K562 (cell line): ENCODE data around the gene POU4F1. TPM values are rescaled to one million over a fixed set of nuclear protein-coding genes. Genes with fewer than 3 reads are reported as not detected.

Source experiments
- ATAC-seq: fragments of 200-7000 bp; cut with Tn5 transposase; 3 replicates; pipeline ENCODE4 v1.9.1; 2020; ENCODE audit warnings: moderate library complexity
- BruUV-seq: library from RNA; stranded (reverse); fragments of 400-500 nt; replicated peaks from 2 replicates; lab custom pipeline; 2021; lab: Mats Ljungman, UMichigan
- CTCF ChIA-PET: fragments of 300-600 bp; formaldehyde crosslinking; extraction: SDS; loops from one replicate; lab custom pipeline; 2021; ENCODE audit warnings: low intra/inter-chr PET ratio; lab: Yijun Ruan, JAX
- POLR2A ChIA-PET: fragments of 300-600, 350-650 bp; sonication (Branson Sonifier 250); formaldehyde crosslinking; extraction: SDS; loops from one replicate; lab custom pipeline; 2021; ENCODE audit warnings: antibody characterized with exemption, inconsistent platforms; lab: Yijun Ruan, JAX
- DNase-seq, 4 experiments: peaks; one replicate each; pipeline versions ENCODE4 v3.0.0 to v3.0.0-alpha.2; 2011 to 2018; ENCODE audit warnings: low spot score in 3 of 4, mixed read lengths in 3 of 4; ENCODE audit errors: extremely low read depth in 1 of 4
- FAIRE-seq: peaks from 2 replicates; lab custom pipeline; 2011; peaks lifted over from hg19 to GRCh38; lab: Jason Lieb, UNC
- H2AFZ ChIP-seq: 2 replicates; pipeline ENCODE4 v1.6.0; 2011; ENCODE audit warnings: low read depth, low read length, control low read depth, inconsistent platforms
- H3K27ac ChIP-seq: fragments of 200-600 bp; 3 replicates; pipeline ENCODE4 v1.8.0; 2011; ENCODE audit warnings: low read depth, mild to moderate bottlenecking, control low read depth, inconsistent platforms, low read length, moderate library complexity, mixed read lengths; ENCODE audit errors: extremely low read depth
- H3K27me3 ChIP-seq, 2 experiments: fragments of 300-600 bp in 1 of 2; 2 replicates in 1 of 2; 3 replicates in 1 of 2; pipeline versions ENCODE4 v1.6.0 to v1.8.0; 2011; ENCODE audit warnings: inconsistent platforms in 2 of 2, low read length in 2 of 2, mild to moderate bottlenecking in 1 of 2, mixed read lengths in 1 of 2, moderate library complexity in 1 of 2; ENCODE audit not compliant: control insufficient read depth in 2 of 2, insufficient read depth in 2 of 2
- H3K36me3 ChIP-seq: fragments of 300-600 bp; 3 replicates; pipeline ENCODE4 v1.8.0; 2011; ENCODE audit warnings: mild to moderate bottlenecking, low read length, inconsistent platforms; ENCODE audit not compliant: control insufficient read depth, insufficient read depth
- H3K4me1 ChIP-seq, 2 experiments: fragments of 200-600 bp in 1 of 2; replicated peaks in 1 of 2; 2 replicates in 1 of 2; 3 replicates in 1 of 2; pipeline versions ENCODE4 v1.5.1 to v1.8.0; 2011; ENCODE audit warnings: inconsistent platforms in 2 of 2, low read length in 2 of 2, mild to moderate bottlenecking in 1 of 2, mixed read lengths in 1 of 2, moderate library complexity in 1 of 2; ENCODE audit not compliant: control insufficient read depth in 2 of 2, insufficient read depth in 2 of 2
- H3K4me2 ChIP-seq: 2 replicates; pipeline ENCODE4 v1.6.1; 2011; ENCODE audit warnings: low read length, control low read depth, inconsistent platforms, mixed read lengths; ENCODE audit not compliant: insufficient read depth
- H3K4me3 ChIP-seq: fragments of 200-600 bp; sonication (generic), shearing (Covaris generic); 2 replicates; pipeline ENCODE4 v1.5.1; 2016; ENCODE audit warnings: control low read depth, inconsistent platforms
- H3K79me2 ChIP-seq: fragments of 200-600 bp; 3 replicates; pipeline ENCODE4 v1.8.0; 2011; ENCODE audit warnings: low read length, inconsistent platforms; ENCODE audit not compliant: control insufficient read depth, insufficient read depth
- H3K9ac ChIP-seq, 2 experiments: 2 replicates each; pipeline versions ENCODE4 v1.6.0 to v1.6.1; 2011; ENCODE audit warnings: low read depth in 2 of 2, low read length in 2 of 2, control low read depth in 1 of 2, inconsistent platforms in 1 of 2, mild to moderate bottlenecking in 1 of 2, mixed read lengths in 1 of 2; ENCODE audit not compliant: insufficient read depth in 1 of 2
- H3K9me1 ChIP-seq: one replicate; pipeline ENCODE4 v1.6.0; 2011; ENCODE audit warnings: inconsistent platforms, mild to moderate bottlenecking, low read length, moderate library complexity; ENCODE audit not compliant: control insufficient read depth, insufficient read depth
- H3K9me3 ChIP-seq: replicated peaks from 2 replicates; pipeline ENCODE4 v1.5.1; 2011; ENCODE audit warnings: low read depth, low read length, inconsistent platforms; ENCODE audit not compliant: control insufficient read depth, insufficient read depth
- H4K20me1 ChIP-seq: replicated peaks from 2 replicates; pipeline ENCODE4 v1.6.1; 2011; ENCODE audit warnings: low read length, inconsistent platforms, mixed read lengths; ENCODE audit not compliant: control insufficient read depth, insufficient read depth
- ARHGAP35 ChIP-seq: fragments of 450-650 bp; IDR thresholded peaks from 2 replicates; pipeline ENCODE4 v1.6.1; 2018; ENCODE audit not compliant: partially characterized antibody
- CAMTA2 ChIP-seq: fragments of 250-450 bp; sonication (Bioruptor Pico); conservative IDR thresholded peaks from 2 replicates; pipeline ENCODE4 v1.5.1; 2022
- CTCF ChIP-seq, 3 experiments: IDR thresholded peaks in 2 of 3; conservative IDR thresholded peaks in 1 of 3; 2 replicates each; pipeline ENCODE4 v1.5.1; 2011 to 2012; ENCODE audit warnings: low read length in 3 of 3, mild to moderate bottlenecking in 3 of 3, control low read depth in 2 of 3, improper control_type of control experiment in 1 of 3, inconsistent platforms in 1 of 3, low read depth in 1 of 3, mixed read lengths in 1 of 3, moderate library complexity in 1 of 3; ENCODE audit not compliant: insufficient read depth in 2 of 3
- GATAD2A ChIP-seq: fragments of 450-650 bp; IDR thresholded peaks from 2 replicates; pipeline ENCODE4 v1.6.1; 2017
- GTF2F1 ChIP-seq: IDR thresholded peaks from 2 replicates; pipeline ENCODE4 v1.6.1; 2011; ENCODE audit warnings: low read depth, low read length, improper control_type of control experiment
- NRF1 ChIP-seq, 2 experiments: fragments of 450-650 bp; IDR thresholded peaks in 1 of 2; conservative IDR thresholded peaks in 1 of 2; 2 replicates each; pipeline ENCODE4 v1.6.1; 2014; ENCODE audit warnings: mild to moderate bottlenecking in 2 of 2
- POLR3G ChIP-seq: IDR thresholded peaks from 2 replicates; pipeline ENCODE4 v1.6.1; 2011; ENCODE audit not compliant: insufficient read length, insufficient replicate concordance; ENCODE audit errors: extremely low read depth
- PRMT5 ChIP-seq: sonication (generic); formaldehyde crosslinking; IDR thresholded peaks from 2 replicates; pipeline ENCODE4 v1.5.0; 2020; ENCODE audit warnings: missing genetic modification reagents
- RB1 ChIP-seq: fragments of 450-650 bp; IDR thresholded peaks from 2 replicates; pipeline ENCODE4 v1.6.1; 2017; ENCODE audit warnings: low read depth, mild to moderate bottlenecking
- SREBF2 ChIP-seq: sonication (generic); formaldehyde crosslinking; IDR thresholded peaks from 2 replicates; pipeline ENCODE4 v1.4.0; 2020; ENCODE audit warnings: mild to moderate bottlenecking, missing genetic modification reagents
- ZNF586 ChIP-seq: fragments of 450-650 bp; formaldehyde crosslinking; conservative IDR thresholded peaks from 2 replicates; pipeline ENCODE4 v1.4.0; 2020; ENCODE audit warnings: mild to moderate bottlenecking, moderate library complexity
- ZNF77 ChIP-seq: fragments of 250-450 bp; sonication (Bioruptor Pico); IDR thresholded peaks from 2 replicates; pipeline ENCODE4 v1.5.0; 2020
- WGBS: fragments of 100-300 bp; shearing (Covaris generic); methylation state at CpG from one replicate; pipeline ENCODE4 v1.1.6; 2016; ENCODE audit warnings: low coverage, mixed read lengths; ENCODE audit not compliant: insufficient coverage; ENCODE audit errors: missing lambda C conversion rate; 5-methylcytosine and 5-hydroxymethylcytosine counted together
- in situ Hi-C: fragments of 300-500 bp; cut with MboI; formaldehyde crosslinking; loops from 4 replicates; pipeline ENCODE4 v1.15.0; 2018; ENCODE audit warnings: inconsistent platforms, mixed read lengths
- intact Hi-C: fragments of 100-400 bp; cut with micrococcal nuclease; formaldehyde crosslinking; loops from 2 replicates; pipeline ENCODE4 v1.14.2; 2022
- polyA plus RNA-seq, 8 experiments: library from polyadenylated mRNA; depleted of rRNA in 4 of 8; stranded (reverse) in 5 of 8; unstranded in 3 of 8; fragments of >200 nt; fragmentation: Nextera tagmentation in 2 of 8; fragmentation: Illumina TruSeq in 1 of 8; extraction: Ambion mirVana in 2 of 8; extraction: Trizol in 1 of 8; gene quantifications; 2 replicates each; pipeline versions ENCODE4 v1.2.1 to v1.2.3, GENCODE V29; 2011 to 2014; ENCODE audit warnings: inconsistent platforms in 1 of 8, missing spikeins in 1 of 8
- total RNA-seq, 7 experiments: library from RNA; depleted of rRNA in 6 of 7; stranded (reverse); fragments of >200 nt in 6 of 7; fragmentation: Illumina TruSeq in 2 of 7; extraction: Trizol in 2 of 7; gene quantifications; 2 replicates each; pipeline versions ENCODE4 v1.2.1 to v1.2.3, GENCODE V29; 2011 to 2021; ENCODE audit warnings: low replicate concordance in 1 of 7
- TF ChIP-seq, protein P1 (sequence below): fragments of 450-650 bp; IDR thresholded peaks from 2 replicates; pipeline ENCODE4 v1.6.1; 2018; ENCODE audit not compliant: partially characterized antibody

POU4F1 gene
- total and polyA plus RNA-seq, 9 of the 15 experiments (the other 6 are each of a cell fraction or from before 2014, with no cell fraction given): 0.61 to 2.8 (median 1.5) TPM

GRCh38 chr13:78586706-78587105 lies 16.6 kb downstream of the POU4F1 start:
- ATAC-seq (peak; percentile 93), DNase-seq (peak; percentile 18 to 49 (median 28)), FAIRE-seq (no peak)
- Histone ChIP-seq H2AFZ (no peak overlapping the region), H3K27ac (no peak overlapping the region), H3K4me1 (peaks cover 0 to 3% of the 10 kb centered on the region in 2 experiments; a peak in 2 of 5 replicates), H3K9ac (no peak overlapping the region), H3K9me3 (no peaks in the 10 kb centered on the region), H4K20me1 (no peaks in the 10 kb centered on the region), H3K9me1 (no peaks in the 10 kb centered on the region), H3K79me2 (no peaks in the 10 kb centered on the region), H3K4me2 (no peak overlapping the region), H3K4me3 (no peak overlapping the region), H3K27me3 (no peaks in the 10 kb centered on the region), H3K36me3 (no peaks in the 10 kb centered on the region)
- WGBS: 1% methylated on average over 15 of the region's 21 CpGs
- ChIA-PET CTCF (no interaction called here), POLR2A (no interaction called here)
- no TSS peak for BruUV-seq
- in situ Hi-C loops (no loop called here), intact Hi-C loops (no loop called here)
- TF ChIP-seq PRMT5: no peak
- TF ChIP-seq CTCF (IDR thresholded peaks at IDR 0.05 in 2 of 3, conservative IDR thresholded peaks at IDR 0.05 in 1 of 3; ENCODE audit: insufficient read depth in 2 of 3, low read depth in 1 of 3, low read length in 3 of 3): peak; percentile 42 to 48 (median 45); a peak in 4 of 6 replicates
- TF ChIP-seq ZNF77: no peak

DNA sequence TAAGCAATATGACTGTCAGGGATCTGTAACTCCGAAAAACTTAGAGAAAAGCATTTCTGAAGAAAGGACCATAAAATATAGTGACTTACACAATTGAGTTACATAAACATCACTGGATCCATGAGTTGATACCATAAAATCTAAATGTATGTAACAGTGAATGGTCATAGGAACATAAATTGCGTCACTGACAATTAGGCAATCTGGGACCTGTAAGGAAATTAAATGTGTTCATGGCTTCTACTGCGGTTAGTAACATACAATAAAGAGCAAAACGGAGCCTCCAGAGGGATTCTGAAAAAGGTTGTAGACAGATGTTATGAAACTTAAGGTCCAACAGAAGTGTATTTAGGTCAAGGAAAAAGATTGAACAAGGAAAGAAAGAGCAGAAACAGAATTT lies 27.1 kb downstream of the POU4F1 start:
- H3K27me3 ChIP-seq: no peaks in the 10 kb centered on the region
- CTCF ChIA-PET: no interaction called here
- intact Hi-C loops (no loop called here), in situ Hi-C loops (no loop called here)
- ATAC-seq (no peak), DNase-seq (no peak), FAIRE-seq (no peak)
- 0% methylated on average over 4 of the region's 4 CpGs for WGBS
- H3K9ac ChIP-seq: no peak overlapping the region
- no peaks in the 10 kb centered on the region for H3K9me3 ChIP-seq
- no peak for TF ChIP-seq POLR3G
- TF ChIP-seq, protein P1, sequence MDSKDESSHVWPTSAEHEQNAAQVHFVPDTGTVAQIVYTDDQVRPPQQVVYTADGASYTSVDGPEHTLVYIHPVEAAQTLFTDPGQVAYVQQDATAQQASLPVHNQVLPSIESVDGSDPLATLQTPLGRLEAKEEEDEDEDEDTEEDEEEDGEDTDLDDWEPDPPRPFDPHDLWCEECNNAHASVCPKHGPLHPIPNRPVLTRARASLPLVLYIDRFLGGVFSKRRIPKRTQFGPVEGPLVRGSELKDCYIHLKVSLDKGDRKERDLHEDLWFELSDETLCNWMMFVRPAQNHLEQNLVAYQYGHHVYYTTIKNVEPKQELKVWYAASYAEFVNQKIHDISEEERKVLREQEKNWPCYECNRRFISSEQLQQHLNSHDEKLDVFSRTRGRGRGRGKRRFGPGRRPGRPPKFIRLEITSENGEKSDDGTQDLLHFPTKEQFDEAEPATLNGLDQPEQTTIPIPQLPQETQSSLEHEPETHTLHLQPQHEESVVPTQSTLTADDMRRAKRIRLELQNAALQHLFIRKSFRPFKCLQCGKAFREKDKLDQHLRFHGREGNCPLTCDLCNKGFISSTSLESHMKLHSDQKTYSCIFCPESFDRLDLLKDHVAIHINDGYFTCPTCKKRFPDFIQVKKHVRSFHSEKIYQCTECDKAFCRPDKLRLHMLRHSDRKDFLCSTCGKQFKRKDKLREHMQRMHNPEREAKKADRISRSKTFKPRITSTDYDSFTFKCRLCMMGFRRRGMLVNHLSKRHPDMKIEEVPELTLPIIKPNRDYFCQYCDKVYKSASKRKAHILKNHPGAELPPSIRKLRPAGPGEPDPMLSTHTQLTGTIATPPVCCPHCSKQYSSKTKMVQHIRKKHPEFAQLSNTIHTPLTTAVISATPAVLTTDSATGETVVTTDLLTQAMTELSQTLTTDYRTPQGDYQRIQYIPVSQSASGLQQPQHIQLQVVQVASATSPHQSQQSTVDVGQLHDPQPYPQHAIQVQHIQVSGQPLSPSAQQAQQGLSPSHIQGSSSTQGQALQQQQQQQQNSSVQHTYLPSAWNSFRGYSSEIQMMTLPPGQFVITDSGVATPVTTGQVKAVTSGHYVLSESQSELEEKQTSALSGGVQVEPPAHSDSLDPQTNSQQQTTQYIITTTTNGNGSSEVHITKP: no peak
- no peak for TF ChIP-seq RB1
- TF ChIP-seq CAMTA2: no peak
- no peak for TF ChIP-seq NRF1 (conservative IDR thresholded peaks at IDR 0.05 in 1 of 2, IDR thresholded peaks at IDR 0.05 in 1 of 2)
- no peak for TF ChIP-seq SREBF2 (CRISPR knock-in tag)
- TF ChIP-seq ZNF586: no peak
- no peak for TF ChIP-seq GTF2F1
- no peak for TF ChIP-seq GATAD2A
- TF ChIP-seq ARHGAP35: no peak
- no peaks in the 10 kb centered on the region for H3K79me2 ChIP-seq
- no TSS peak for BruUV-seq
- no peaks in the 10 kb centered on the region for H3K4me1 ChIP-seq
- no peak overlapping the region for H3K27ac ChIP-seq
- POLR2A ChIA-PET: no interaction called here
- H3K36me3 ChIP-seq: no peaks in the 10 kb centered on the region
- H2AFZ ChIP-seq: no peak overlapping the region
- H4K20me1 ChIP-seq: no peaks in the 10 kb centered on the region
- no peak overlapping the region for H3K4me3 ChIP-seq
- no peak overlapping the region for H3K4me2 ChIP-seq
- H3K9me1 ChIP-seq: no peaks in the 10 kb centered on the region
